ENCODE data around the gene MRPL27.

MRPL27 gene

GRCh38 chr17:50359998-50360461 is 13.0 kb downstream of the MRPL27 start:
- DNase-seq, result no peak

- no peak for DNase-seq
These were observed 13.8 kb downstream of the MRPL27 start for GRCh38 chr17:50359005-50359699.

GRCh38 chr17:50358177-50358576 is 14.8 kb downstream of the MRPL27 start:
- no peak for DNase-seq

- DNase-seq, result no peak
These were observed 16.0 kb downstream of the MRPL27 start for GRCh38 chr17:50356892-50357510.

- no peak for DNase-seq
These were observed 16.6 kb downstream of the MRPL27 start for GRCh38 chr17:50356418-50356817.

- DNase-seq, result no peak
These were observed 17.2 kb downstream of the MRPL27 start for GRCh38 chr17:50355701-50356341.

GRCh38 chr17:50355336-50355700 is 17.7 kb downstream of the MRPL27 start:
- no peak for DNase-seq

- DNase-seq, result no peak
These were observed 18.2 kb downstream of the MRPL27 start for GRCh38 chr17:50354776-50355175.

GRCh38 chr17:50354198-50354597 is 18.8 kb downstream of the MRPL27 start:
- no peak for DNase-seq

- no peak for DNase-seq
These were observed 19.3 kb downstream of the MRPL27 start for GRCh38 chr17:50353600-50354195.

- no peak for DNase-seq
These were observed 20.0 kb downstream of the MRPL27 start for GRCh38 chr17:50352693-50353599.

- no peak for DNase-seq
These were observed 20.8 kb downstream of the MRPL27 start for GRCh38 chr17:50352072-50352692.

- DNase-seq, result no peak
These were observed 22.3 kb downstream of the MRPL27 start for GRCh38 chr17:50350733-50351132.

GRCh38 chr17:50349243-50349600 is 23.8 kb downstream of the MRPL27 start:
- no peak for DNase-seq

- no peak for DNase-seq
These were observed 24.3 kb downstream of the MRPL27 start for GRCh38 chr17:50348522-50349242.

GRCh38 chr17:50347894-50348291 is 25.1 kb downstream of the MRPL27 start:
- DNase-seq, result no peak

- no peak for DNase-seq
These were observed 25.7 kb downstream of the MRPL27 start for GRCh38 chr17:50347117-50347893.

GRCh38 chr17:50346313-50347116 is 26.5 kb downstream of the MRPL27 start:
- DNase-seq, result peak; percentile 58

- peak; percentile 89 for DNase-seq
These were observed 27.3 kb downstream of the MRPL27 start, which contains the start of gene XYLT2 for GRCh38 chr17:50345432-50346312. TSS of gene XYLT2 (plus strand) at chr17:50346126. CDS start at chr17:50346141, 15 bp downstream.
